H9 (cell line): ENCODE measurements around the gene CTAG2. TPM values are rescaled to one million over a fixed set of nuclear protein-coding genes. Genes with fewer than 3 reads are reported as not detected.

Source experiments
- DNase-seq: peaks from one replicate; pipeline ENCODE4 v3.0.0-alpha.2; 2017
- H2AFZ ChIP-seq: one replicate; pipeline ENCODE4 v1.6.1; 2013; ENCODE audit warnings: mild to moderate bottlenecking, low read length, control low read depth, moderate library complexity
- H2AK5ac ChIP-seq: 2 replicates; pipeline ENCODE4 v1.6.1; 2013; ENCODE audit warnings: low read length, control low read depth, mixed read lengths; ENCODE audit not compliant: insufficient read length
- H2BK120ac ChIP-seq: one replicate; pipeline ENCODE4 v1.6.1; 2013; ENCODE audit warnings: low read depth, mild to moderate bottlenecking, low read length, control low read depth, inconsistent platforms; ENCODE audit not compliant: poor library complexity, severe bottlenecking
- H2BK12ac ChIP-seq: 2 replicates; pipeline ENCODE4 v1.6.1; 2013; ENCODE audit warnings: low read length, control low read depth, mixed read lengths, low read depth; ENCODE audit not compliant: insufficient read length
- H2BK15ac ChIP-seq: 2 replicates; pipeline ENCODE4 v1.6.1; 2013; ENCODE audit warnings: low read depth, low read length, control low read depth
- H2BK20ac ChIP-seq: one replicate; pipeline ENCODE4 v1.6.1; 2013; ENCODE audit warnings: low read depth, mild to moderate bottlenecking, low read length, control low read depth, inconsistent platforms; ENCODE audit not compliant: poor library complexity, severe bottlenecking
- H2BK5ac ChIP-seq: 2 replicates; pipeline ENCODE4 v1.6.1; 2013; ENCODE audit warnings: low read length, control low read depth, mixed read lengths; ENCODE audit not compliant: insufficient read length
- H3K14ac ChIP-seq: 2 replicates; pipeline ENCODE4 v1.6.1; 2013; ENCODE audit warnings: low read length, control low read depth; ENCODE audit not compliant: insufficient read depth
- H3K18ac ChIP-seq: 2 replicates; pipeline ENCODE4 v1.6.1; 2013; ENCODE audit warnings: low read depth, mild to moderate bottlenecking, mixed read lengths, low read length, control low read depth; ENCODE audit not compliant: insufficient read length
- H3K23ac ChIP-seq: 2 replicates; pipeline ENCODE4 v1.6.1; 2013; ENCODE audit warnings: low read length, control low read depth, mixed read lengths, low read depth; ENCODE audit not compliant: insufficient read length
- H3K23me2 ChIP-seq: 2 replicates; pipeline ENCODE4 v1.6.1; 2013; ENCODE audit warnings: low read depth, mild to moderate bottlenecking, mixed read lengths, low read length, control low read depth; ENCODE audit not compliant: insufficient read length, poor library complexity, severe bottlenecking
- H3K27ac ChIP-seq: 2 replicates; pipeline ENCODE4 v1.5.1; 2013; ENCODE audit warnings: low read length, control low read depth, mixed read lengths, low read depth; ENCODE audit not compliant: insufficient read length
- H3K27me3 ChIP-seq: 2 replicates; pipeline ENCODE4 v1.6.1; 2013; ENCODE audit warnings: low read length, control low read depth, inconsistent platforms; ENCODE audit not compliant: insufficient read depth
- H3K4ac ChIP-seq: 2 replicates; pipeline ENCODE4 v1.6.1; 2013; ENCODE audit warnings: low read depth, mild to moderate bottlenecking, control low read depth, inconsistent platforms, low read length, moderate library complexity
- H3K4me1 ChIP-seq: 2 replicates; pipeline ENCODE4 v1.6.1; 2013; ENCODE audit warnings: low read length, control low read depth, inconsistent platforms; ENCODE audit not compliant: insufficient read depth
- H3K4me2 ChIP-seq: 2 replicates; pipeline ENCODE4 v1.6.1; 2013; ENCODE audit warnings: low read length, control low read depth, mixed read lengths; ENCODE audit not compliant: insufficient read length, insufficient read depth
- H3K56ac ChIP-seq: 2 replicates; pipeline ENCODE4 v1.6.1; 2013; ENCODE audit warnings: low read depth, mild to moderate bottlenecking, mixed read lengths, low read length, control low read depth; ENCODE audit not compliant: insufficient read length
- H3K79me1 ChIP-seq: 2 replicates; pipeline ENCODE4 v1.6.1; 2013; ENCODE audit warnings: low read depth, mild to moderate bottlenecking, moderate library complexity, low read length, control low read depth, inconsistent platforms; ENCODE audit not compliant: insufficient read depth, poor library complexity, severe bottlenecking
- H3K79me2 ChIP-seq: 2 replicates; pipeline ENCODE4 v1.6.1; 2013; ENCODE audit warnings: low read length, control low read depth, inconsistent platforms; ENCODE audit not compliant: insufficient read depth
- H3K9ac ChIP-seq: 2 replicates; pipeline ENCODE4 v1.6.1; 2013; ENCODE audit warnings: low read length, control low read depth, mixed read lengths; ENCODE audit not compliant: insufficient read length; ENCODE audit errors: extremely low read depth
- H3K9me3 ChIP-seq: one replicate; pipeline ENCODE4 v1.6.1; 2013; ENCODE audit warnings: low read depth, low read length, inconsistent platforms; ENCODE audit not compliant: control insufficient read depth
- H3T11ph ChIP-seq: one replicate; pipeline ENCODE4 v1.6.1; 2013; ENCODE audit warnings: mild to moderate bottlenecking, low read length, control low read depth, inconsistent platforms
- H4K20me1 ChIP-seq: one replicate; pipeline ENCODE4 v1.6.1; 2013; ENCODE audit not compliant: control insufficient read depth, insufficient read length, insufficient read depth
- H4K5ac ChIP-seq: 2 replicates; pipeline ENCODE4 v1.6.1; 2013; ENCODE audit warnings: low read depth, mild to moderate bottlenecking, mixed read lengths, low read length, control low read depth; ENCODE audit not compliant: insufficient read length
- H4K8ac ChIP-seq: replicated peaks from 2 replicates; pipeline ENCODE4 v1.6.1; 2013; ENCODE audit warnings: low read length, control low read depth, mixed read lengths, low read depth; ENCODE audit not compliant: insufficient read length
- H4K91ac ChIP-seq: 2 replicates; pipeline ENCODE4 v1.6.1; 2013; ENCODE audit warnings: low read depth, mild to moderate bottlenecking, moderate library complexity, mixed read lengths, low read length, control low read depth; ENCODE audit not compliant: insufficient read length
- H3K27ac Mint-ChIP-seq, 3 experiments: 2 replicates in 2 of 3; 3 replicates in 1 of 3; pipeline ENCODE4 v1.8.0; 2020 to 2021; ENCODE audit warnings: mixed read lengths in 3 of 3, mild to moderate bottlenecking in 1 of 3, moderate library complexity in 1 of 3
- H3K27me3 Mint-ChIP-seq: 2 replicates; pipeline ENCODE4 v1.8.0; 2021; ENCODE audit warnings: low read depth, mild to moderate bottlenecking, moderate library complexity, mixed read lengths
- H3K36me3 Mint-ChIP-seq, 3 experiments: 2 replicates in 2 of 3; 3 replicates in 1 of 3; pipeline ENCODE4 v1.8.0; 2020 to 2021; ENCODE audit warnings: low read depth in 3 of 3, mixed read lengths in 3 of 3; ENCODE audit not compliant: insufficient read depth in 1 of 3
- H3K4me1 Mint-ChIP-seq, 2 experiments: 2 replicates each; pipeline ENCODE4 v1.8.0; 2020; ENCODE audit warnings: mixed read lengths in 2 of 2
- H3K4me3 Mint-ChIP-seq, 2 experiments: 2 replicates in 1 of 2; 3 replicates in 1 of 2; pipeline ENCODE4 v1.8.0; 2020 to 2021; ENCODE audit warnings: mild to moderate bottlenecking in 2 of 2, mixed read lengths in 2 of 2, moderate library complexity in 1 of 2
- H3K9me3 Mint-ChIP-seq, 2 experiments: 2 replicates in 1 of 2; 3 replicates in 1 of 2; pipeline ENCODE4 v1.8.0; 2020; ENCODE audit warnings: mild to moderate bottlenecking in 2 of 2, mixed read lengths in 2 of 2, moderate library complexity in 1 of 2
- CTCF ChIP-seq: fragments of 200-600 bp; sonication (generic); conservative IDR thresholded peaks from 3 replicates; pipeline ENCODE4 v1.8.0; 2021; ENCODE audit warnings: antibody characterized with exemption, mild to moderate bottlenecking
- WGBS: extraction: QIAGEN DNeasy Blood & Tissue Kit; methylation state at CpG from one replicate; pipeline ENCODE4 v1.1.7; 2013; ENCODE audit warnings: missing lambda C conversion rate, low lambda C conversion rate, mixed read lengths; ENCODE audit not compliant: insufficient read length; ENCODE audit errors: extremely low coverage; 5-methylcytosine and 5-hydroxymethylcytosine counted together
- total RNA-seq: library from RNA; stranded (reverse); gene quantifications from 2 replicates; pipeline ENCODE4 v1.2.1, GENCODE V29; 2021

The CTAG2 gene
- total RNA-seq, 1 experiment from 2014 or later = not detected

- peaks cover 5% of the 10 kb centered on the region for H3K27me3 Mint-ChIP-seq
- no peaks in the 10 kb centered on the region for H3K23me2 ChIP-seq
- H3K79me2 ChIP-seq = no peaks in the 10 kb centered on the region
- no peak overlapping the region for H2AK5ac ChIP-seq
- no peaks in the 10 kb centered on the region for H3K4me1 ChIP-seq
- no peak overlapping the region for H3T11ph ChIP-seq
- H2BK5ac ChIP-seq = no peak overlapping the region
- H3K4me3 Mint-ChIP-seq = no peak overlapping the region
- no peak overlapping the region for H3K27ac Mint-ChIP-seq
- no peak for DNase-seq
- H3K36me3 Mint-ChIP-seq = peaks cover 0 to 9% (median 5%) of the 10 kb centered on the region in 3 experiments; a peak in 3 of 7 replicates
- no peak overlapping the region for H2BK15ac ChIP-seq
- no peak overlapping the region for H2BK12ac ChIP-seq
- H3K18ac ChIP-seq = no peak overlapping the region
- H3K4me2 ChIP-seq = no peak overlapping the region
- H4K5ac ChIP-seq = no peak overlapping the region
- H3K4ac ChIP-seq = no peak overlapping the region
- no peak overlapping the region for H2BK20ac ChIP-seq
- TF ChIP-seq CTCF = no peak
- H2BK120ac ChIP-seq = no peak overlapping the region
- no peaks in the 10 kb centered on the region for H3K4me1 Mint-ChIP-seq
- no peak overlapping the region for H3K56ac ChIP-seq
- H4K8ac ChIP-seq = no peak overlapping the region
- no peak overlapping the region for H3K14ac ChIP-seq
- H3K9me3 ChIP-seq = peaks cover 57% of the 10 kb centered on the region
- no peak overlapping the region for H3K9ac ChIP-seq
- no peak overlapping the region for H3K23ac ChIP-seq
- H3K27me3 ChIP-seq = no peaks in the 10 kb centered on the region
- no peaks in the 10 kb centered on the region for H3K79me1 ChIP-seq
- H4K20me1 ChIP-seq = no peaks in the 10 kb centered on the region
- no peak overlapping the region for H3K27ac ChIP-seq
- H3K9me3 Mint-ChIP-seq = peaks cover 81 to 87% of the 10 kb centered on the region in 2 experiments
- no peak overlapping the region for H4K91ac ChIP-seq
- no CpG with 5 or more reads among the region's 7 CpGs for WGBS
- no peak overlapping the region for H2AFZ ChIP-seq
Observed at GRCh38 chrX:154661899-154662298, 8.5 kb upstream of the CTAG2 start.
